Pancreas (tissue), 10 donors: ENCODE measurements around the gene PARL. TPM values are rescaled to one million over a fixed set of nuclear protein-coding genes. Genes with fewer than 3 reads are reported as not detected.

ENCODE experiments used
- ATAC-seq, 4 donors: fragments of 200-7000 bp; cut with Tn5 transposase; one replicate each; pipeline versions ENCODE4 v1.8.0 to v1.9.1; 2020; ENCODE audit warnings: mild to moderate bottlenecking in 4 of 4, moderate library complexity in 4 of 4
- DNase-seq, 6 donors: peaks; one replicate each; pipeline ENCODE4 v3.0.0-alpha.2; 2020
- FAIRE-seq: peaks from 2 replicates; lab custom pipeline; 2012; peaks lifted over from hg19 to GRCh38; lab: Jason Lieb, UNC
- H3K27ac ChIP-seq, 4 donors: fragments of 200-600 bp; sonication (generic); 1 replicate in 3 of 4; 2 replicates in 1 of 4; pipeline versions ENCODE4 v1.5.0 to v1.8.0; 2020
- H3K27me3 ChIP-seq, 4 donors: fragments of 200-600 bp; one replicate each; pipeline ENCODE4 v1.8.0; 2021
- H3K36me3 ChIP-seq, 3 donors: fragments of 200-600 bp; sonication (generic) in 1 of 3; one replicate each; pipeline versions ENCODE4 v1.5.0 to v1.8.0; 2020 to 2021
- H3K4me1 ChIP-seq, 3 donors: fragments of 200-600 bp; one replicate each; pipeline ENCODE4 v1.8.0; 2021
- H3K4me3 ChIP-seq, 4 donors: fragments of 200-600 bp; sonication (generic) in 2 of 4; one replicate each; pipeline versions ENCODE4 v1.5.0 to v1.8.0; 2020 to 2021
- H3K9me3 ChIP-seq, 4 donors: fragments of 200-600 bp; one replicate each; pipeline ENCODE4 v1.8.0; 2021
- WGBS, 2 donors: extraction: QIAGEN DNeasy Blood & Tissue Kit; methylation state at CpG; one replicate each; pipeline ENCODE4 v1.1.7; 2013; 5-methylcytosine and 5-hydroxymethylcytosine counted together
- intact Hi-C, 3 donors: fragments of 100-400 bp; cut with DNase I; formaldehyde crosslinking; loops; one replicate each; pipeline versions ENCODE4 v1.11.1 to v1.14.2; 2022
- polyA plus RNA-seq, 2 donors: library from polyadenylated mRNA; stranded (reverse); fragments of 200-250 nt; gene quantifications; one replicate each; pipeline ENCODE4 v1.2.3, GENCODE V29; 2013
- total RNA-seq, 6 donors: library from RNA; stranded (reverse); fragmentation: NEBNext Ultra II Directional in 4 of 6; extraction: Animal tissue kit (Norgen Biotek cat#: 25700) in 4 of 6; gene quantifications; one replicate each; pipeline versions ENCODE4 v1.2.1 to v1.2.4, GENCODE V29; 2021 to 2023
- TF ChIP-seq, protein P1 (sequence below), 4 donors: fragments of 200-600 bp; sonication (generic) in 3 of 4; IDR thresholded peaks; one replicate each; pipeline versions ENCODE4 v1.5.0 to v1.8.0; 2021; ENCODE audit warnings: antibody characterized with exemption in 4 of 4
- donor health status: healthy with polysubstance abuse.
- donor health status: DM: no; HTN: no; CAD: no; lungs with moderate emphysema.
- donor health status: DM: no; HTN: no; CAD: no.
- donor health status: control.
- donor health status: control.
- donor health status: Bipolar disorder and iron deficiency.
- donor health status: DM: yes; HTN: yes; CAD: no.
- donor health status: DM: no; HTN: no; CAD: no.
- donor health status: DM: no; HTN: no; CAD: no.
- donor health status: DM: yes; HTN: yes; CAD: no.

The PARL gene
- total and polyA plus RNA-seq, 8 donors = 26.4 to 65.8 (median 36.1) TPM

DNA sequence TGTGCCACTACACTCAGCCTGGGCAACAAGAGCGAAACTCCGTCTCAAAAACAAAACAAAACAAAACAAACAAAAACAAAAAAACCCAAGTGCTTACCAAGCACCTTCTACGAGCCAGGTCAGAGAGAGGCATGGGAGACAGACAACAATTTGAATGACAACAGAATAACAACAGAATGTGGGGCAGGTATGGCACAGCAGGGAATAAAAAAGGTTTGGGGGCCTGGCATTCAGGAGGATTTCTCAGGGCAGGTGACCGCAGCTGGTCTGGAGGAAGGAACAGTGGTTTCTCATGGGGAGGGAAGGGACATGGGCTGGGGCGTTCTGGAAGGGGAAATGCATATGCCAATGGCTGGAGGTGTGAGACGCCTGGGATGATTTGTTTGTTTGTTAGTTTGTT, 22.5 kb upstream of the PARL start:
- WGBS, 2 donors = 71 to 77% methylated on average over 6 of the region's 6 CpGs
- DNase-seq (no peak), FAIRE-seq (no peak), ATAC-seq (no peak)
- Histone ChIP-seq H3K9me3 (no peaks in the 10 kb centered on the region), H3K36me3 (no peaks in the 10 kb centered on the region), H3K4me3 (no peak overlapping the region), H3K4me1 (no peaks in the 10 kb centered on the region), H3K27me3 (no peaks in the 10 kb centered on the region), H3K27ac (no peak overlapping the region)
- TF ChIP-seq, protein P1, sequence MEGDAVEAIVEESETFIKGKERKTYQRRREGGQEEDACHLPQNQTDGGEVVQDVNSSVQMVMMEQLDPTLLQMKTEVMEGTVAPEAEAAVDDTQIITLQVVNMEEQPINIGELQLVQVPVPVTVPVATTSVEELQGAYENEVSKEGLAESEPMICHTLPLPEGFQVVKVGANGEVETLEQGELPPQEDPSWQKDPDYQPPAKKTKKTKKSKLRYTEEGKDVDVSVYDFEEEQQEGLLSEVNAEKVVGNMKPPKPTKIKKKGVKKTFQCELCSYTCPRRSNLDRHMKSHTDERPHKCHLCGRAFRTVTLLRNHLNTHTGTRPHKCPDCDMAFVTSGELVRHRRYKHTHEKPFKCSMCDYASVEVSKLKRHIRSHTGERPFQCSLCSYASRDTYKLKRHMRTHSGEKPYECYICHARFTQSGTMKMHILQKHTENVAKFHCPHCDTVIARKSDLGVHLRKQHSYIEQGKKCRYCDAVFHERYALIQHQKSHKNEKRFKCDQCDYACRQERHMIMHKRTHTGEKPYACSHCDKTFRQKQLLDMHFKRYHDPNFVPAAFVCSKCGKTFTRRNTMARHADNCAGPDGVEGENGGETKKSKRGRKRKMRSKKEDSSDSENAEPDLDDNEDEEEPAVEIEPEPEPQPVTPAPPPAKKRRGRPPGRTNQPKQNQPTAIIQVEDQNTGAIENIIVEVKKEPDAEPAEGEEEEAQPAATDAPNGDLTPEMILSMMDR (IDR thresholded peaks at IDR 0.05) = no peak
- intact Hi-C loops = loop anchor here in 1 of 3 donors (10.0 kb wide), 1 partner anchor 98 kb away; no protein-coding TSS in a partner anchor

DNA sequence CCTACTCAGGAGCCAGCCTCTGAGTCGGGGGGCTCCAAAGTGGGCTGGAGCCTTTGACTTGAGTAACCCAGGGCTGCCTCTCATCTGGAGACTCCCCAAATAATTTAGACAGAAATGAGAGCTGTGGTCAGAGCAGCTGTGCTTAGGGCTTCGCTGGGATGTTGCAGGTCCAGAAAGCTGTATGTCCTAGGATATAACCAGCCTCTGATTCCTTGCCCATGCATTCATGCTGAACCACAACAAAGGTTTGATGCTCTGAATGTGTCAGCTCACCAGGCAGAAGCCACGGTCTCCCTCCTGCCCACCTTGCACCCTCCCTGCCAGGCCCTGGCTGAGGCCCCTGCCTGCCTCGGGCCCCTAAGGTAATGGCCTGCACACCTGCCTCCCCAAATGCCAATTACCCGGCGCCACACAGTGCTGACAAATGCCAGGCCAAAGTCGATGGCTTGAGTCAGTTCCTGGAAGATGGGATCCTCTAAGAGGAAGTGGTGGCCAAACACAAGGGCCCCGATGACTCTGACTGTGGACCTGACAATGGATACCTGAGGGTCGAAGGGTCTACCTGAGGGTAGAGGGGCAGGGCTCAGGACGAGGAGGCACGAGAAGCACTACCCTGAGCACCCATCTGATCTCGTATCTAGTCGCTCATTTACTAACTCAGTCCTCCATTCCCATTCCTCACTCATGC, 21.7 kb upstream of the PARL start:
- TF ChIP-seq, protein P1 (IDR thresholded peaks at IDR 0.05) = no peak
- Histone ChIP-seq H3K9me3 (no peaks in the 10 kb centered on the region), H3K36me3 (no peaks in the 10 kb centered on the region), H3K4me3 (no peak overlapping the region), H3K27ac (no peak overlapping the region), H3K27me3 (no peaks in the 10 kb centered on the region), H3K4me1 (no peaks in the 10 kb centered on the region)
- WGBS, 2 donors = 57 to 66% methylated on average over 13 of the region's 13 CpGs
- no peak for ATAC-seq
- intact Hi-C loops = loop anchor here in 1 of 3 donors (10.0 kb wide), 1 partner anchor 98 kb away; no protein-coding TSS in a partner anchor
- no peak for DNase-seq
- no peak for FAIRE-seq

DNA sequence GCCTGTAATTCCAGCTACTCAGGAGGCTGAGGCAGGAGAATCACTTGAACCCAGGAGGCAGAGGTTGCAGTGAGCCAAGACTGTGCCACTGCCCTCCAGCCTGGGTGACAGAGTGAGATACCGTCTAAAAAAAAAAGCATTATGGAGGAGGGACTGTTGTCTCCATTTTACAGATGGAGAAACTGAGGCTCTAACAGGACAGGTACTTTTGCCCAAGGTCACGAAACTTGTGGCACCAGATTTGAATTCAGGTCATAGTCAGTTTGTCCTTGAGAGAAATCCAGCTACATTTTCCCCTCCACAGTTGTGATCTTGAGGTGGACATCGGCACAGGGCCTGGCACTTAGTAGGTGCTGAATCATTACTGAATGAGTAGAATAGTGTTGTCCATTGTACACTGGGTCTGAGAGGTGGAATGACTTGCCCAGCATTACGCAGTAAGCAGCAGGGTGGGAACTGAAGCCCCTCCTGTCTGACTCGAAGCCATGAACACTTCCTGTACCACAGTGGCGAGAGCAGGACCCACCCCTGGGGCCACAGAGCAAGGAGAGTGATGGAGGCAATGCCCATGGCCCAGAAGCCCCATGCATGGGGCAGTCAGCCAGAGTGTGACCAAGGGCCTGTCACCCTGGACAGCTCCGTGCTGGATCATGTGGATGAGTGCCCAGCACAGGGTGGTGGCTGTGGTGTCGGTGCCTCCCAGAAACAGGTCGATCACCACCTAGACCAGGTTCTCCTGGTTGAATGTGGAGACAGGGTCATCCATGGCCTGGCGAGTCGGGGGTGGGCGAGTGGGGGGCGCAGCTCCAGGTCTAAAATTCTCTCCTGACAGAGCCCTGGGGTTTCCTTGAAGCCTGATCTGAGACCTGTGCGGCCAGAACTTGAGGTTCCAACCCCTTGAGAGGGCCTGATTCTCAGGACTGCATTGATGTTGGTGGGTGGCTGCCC, 20.4 kb upstream of the PARL start:
- H3K27ac ChIP-seq = no peak overlapping the region
- TF ChIP-seq, protein P1 (IDR thresholded peaks at IDR 0.05) = no peak
- no peaks in the 10 kb centered on the region for H3K27me3 ChIP-seq
- no peaks in the 10 kb centered on the region for H3K4me1 ChIP-seq
- WGBS, 2 donors = 53 to 66% methylated on average over 14 of the region's 14 CpGs
- intact Hi-C loops = loop anchor here in 1 of 3 donors (10.0 kb wide), 1 partner anchor 100 kb away; no protein-coding TSS in a partner anchor
- peak in 1 of 4 donors; percentile 21 for ATAC-seq
- no peaks in the 10 kb centered on the region for H3K9me3 ChIP-seq
- no peak for FAIRE-seq
- no peak for DNase-seq
- H3K4me3 ChIP-seq = no peak overlapping the region
- no peaks in the 10 kb centered on the region for H3K36me3 ChIP-seq

DNA sequence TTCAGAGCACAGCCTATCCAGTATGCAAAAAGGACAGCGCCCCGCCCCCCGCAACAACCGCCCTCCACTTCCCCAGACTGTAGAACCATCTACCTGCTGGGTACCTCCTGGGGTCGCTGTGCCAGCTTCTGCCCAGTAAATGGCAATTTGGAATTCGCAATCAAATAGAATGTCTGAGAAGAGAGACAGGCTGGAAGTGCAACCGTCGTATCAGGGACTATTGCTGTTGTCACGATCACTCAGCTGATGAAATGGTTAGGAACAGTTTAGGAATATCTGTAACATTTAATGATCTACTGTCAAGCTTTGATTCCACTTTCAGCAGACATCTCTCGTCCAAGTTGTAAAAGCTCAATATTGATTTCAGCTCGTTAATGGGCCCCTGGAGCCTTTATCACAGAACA, 13.3 kb upstream of the PARL start:
- 41 to 43% methylated on average over 11 of the region's 11 CpGs for WGBS, 2 donors
- no peak for DNase-seq
- intact Hi-C loops = loop anchor here in 2 of 3 donors (5.0 to 10.0 kb wide), 3 partner anchors 119 to 347 kb away; partner anchors contain the start of genes ABCC5 (in 1 of the 2), ALG3 (in 1 of the 2) and EEF1AKMT4 (in 1 of the 2)

More for the DNA sequence above, 13.3 kb upstream of the PARL start:
- TF ChIP-seq, protein P1 (IDR thresholded peaks at IDR 0.05) = no peak
- no peaks in the 10 kb centered on the region for H3K9me3 ChIP-seq
- ATAC-seq (no peak), FAIRE-seq (no peak)
- no peak overlapping the region for H3K27ac ChIP-seq
- no peaks in the 10 kb centered on the region for H3K27me3 ChIP-seq
- H3K4me3 ChIP-seq = no peak overlapping the region
- no peaks in the 10 kb centered on the region for H3K4me1 ChIP-seq
- H3K36me3 ChIP-seq = no peaks in the 10 kb centered on the region
